ENCODE measurements around the gene ODC1. TPM values are rescaled to one million over a fixed set of nuclear protein-coding genes. Genes with fewer than 3 reads are reported as not detected.
A peak's percentile ranks its signal among the peaks of the same experiment; 100 is the strongest.

ODC1 gene
- total RNA-seq, 1 donor = 109 TPM

- Histone ChIP-seq H3K4me3 (ENCODE audit: insufficient read depth, low read length) (no peak overlapping the region), H3K4me1 (ENCODE audit: insufficient read depth, low read length) (no peaks in the 10 kb centered on the region), H3K27me3 (ENCODE audit: insufficient read depth, low read length) (no peaks in the 10 kb centered on the region), H3K27ac (ENCODE audit: low read depth, low read length) (no peak overlapping the region), H3K9me3 (ENCODE audit: low read depth, low read length) (no peaks in the 10 kb centered on the region), H4K20me1 (ENCODE audit: insufficient read depth, low read length) (no peaks in the 10 kb centered on the region), H3K4me2 (ENCODE audit: insufficient read depth, low read length) (peak overlapping the region; percentile 45), H3K79me2 (ENCODE audit: insufficient read depth, low read length) (no peaks in the 10 kb centered on the region), H2AFZ (ENCODE audit: low read length) (no peak overlapping the region), H3K36me3 (ENCODE audit: insufficient read depth, low read length) (peaks cover 7% of the 10 kb centered on the region)
- peak; percentile 85 for TF ChIP-seq CTCF (IDR thresholded peaks at IDR 0.05; ENCODE audit: extremely low read depth, low read depth, low read length)
- peak; percentile 98 for DNase-seq (ENCODE audit: insufficient read length, low spot score, missing footprints)
These were observed 13.0 kb downstream of the ODC1 start for GRCh38 chr2:10434886-10435819.

- Histone ChIP-seq H3K27me3 (ENCODE audit: insufficient read depth, low read length) (no peaks in the 10 kb centered on the region), H3K79me2 (ENCODE audit: insufficient read depth, low read length) (no peaks in the 10 kb centered on the region), H3K4me1 (ENCODE audit: insufficient read depth, low read length) (no peaks in the 10 kb centered on the region), H3K36me3 (ENCODE audit: insufficient read depth, low read length) (no peaks in the 10 kb centered on the region), H3K4me2 (ENCODE audit: insufficient read depth, low read length) (peak overlapping the region; percentile 45), H4K20me1 (ENCODE audit: insufficient read depth, low read length) (no peaks in the 10 kb centered on the region), H2AFZ (ENCODE audit: low read length) (no peak overlapping the region), H3K27ac (ENCODE audit: low read depth, low read length) (no peak overlapping the region), H3K4me3 (ENCODE audit: insufficient read depth, low read length) (no peak overlapping the region), H3K9me3 (ENCODE audit: low read depth, low read length) (no peaks in the 10 kb centered on the region)
- TF ChIP-seq CTCF (IDR thresholded peaks at IDR 0.05; ENCODE audit: extremely low read depth, low read depth, low read length) = no peak
- DNase-seq (ENCODE audit: insufficient read length, low spot score, missing footprints) = peak; percentile 65
These were observed 13.9 kb downstream of the ODC1 start for GRCh38 chr2:10433947-10434885.

GRCh38 chr2:10433264-10433946, 14.7 kb downstream of the ODC1 start:
- H3K27me3 ChIP-seq (ENCODE audit: insufficient read depth, low read length) = no peaks in the 10 kb centered on the region
- peak; percentile 47 for DNase-seq (ENCODE audit: insufficient read length, low spot score, missing footprints)
- H3K4me1 ChIP-seq (ENCODE audit: insufficient read depth, low read length) = peaks cover 6% of the 10 kb centered on the region
- H3K36me3 ChIP-seq (ENCODE audit: insufficient read depth, low read length) = no peaks in the 10 kb centered on the region
- H3K9me3 ChIP-seq (ENCODE audit: low read depth, low read length) = no peaks in the 10 kb centered on the region
- H3K4me2 ChIP-seq (ENCODE audit: insufficient read depth, low read length) = no peak overlapping the region
- peaks cover 5% of the 10 kb centered on the region for H4K20me1 ChIP-seq (ENCODE audit: insufficient read depth, low read length)
- H3K4me3 ChIP-seq (ENCODE audit: insufficient read depth, low read length) = no peak overlapping the region
- no peak for TF ChIP-seq CTCF (IDR thresholded peaks at IDR 0.05; ENCODE audit: extremely low read depth, low read depth, low read length)
- H3K27ac ChIP-seq (ENCODE audit: low read depth, low read length) = no peak overlapping the region
- no peak overlapping the region for H2AFZ ChIP-seq (ENCODE audit: low read length)
- no peaks in the 10 kb centered on the region for H3K79me2 ChIP-seq (ENCODE audit: insufficient read depth, low read length)

Measured in osteoblast (primary cell).